ENCODE data around the gene UTF1. TPM values are rescaled to one million over a fixed set of nuclear protein-coding genes. Genes with fewer than 3 reads are reported as not detected.
A peak's percentile ranks its signal among the peaks of the same experiment; 100 is the strongest.

Gene UTF1
- total and polyA plus RNA-seq, 2 experiments from 2014 or later = 12.2 to 51.4 TPM

- ATAC-seq = peak; percentile 35
- Histone ChIP-seq H3K4me1 (ENCODE audit: insufficient read depth) (peaks cover 13% of the 10 kb centered on the region), H3K9me2 (ENCODE audit: insufficient read depth) (no peaks in the 10 kb centered on the region), H3K79me2 (replicated peaks; ENCODE audit: insufficient read depth) (peaks cover 4% of the 10 kb centered on the region; the same call in 1 of the 2 replicates), H4K20me1 (replicated peaks; ENCODE audit: insufficient read depth) (no peaks in the 10 kb centered on the region; the same call in 1 of the 2 replicates), H3K27me3 (ENCODE audit: insufficient read depth) (peaks cover 54% of the 10 kb centered on the region), H3K36me3 (ENCODE audit: insufficient read depth) (no peaks in the 10 kb centered on the region), H3K27ac (ENCODE audit: low read depth) (no peak within 1 kb of the TSS), H3K4me2 (peak within 1 kb of the TSS; percentile 85), H2AFZ (peak within 1 kb of the TSS; percentile 69; the same call in 1 of the 2 replicates), H3K4me3 (peak within 1 kb of the TSS; percentile 66), H3F3A (replicated peaks; ENCODE audit: low read depth) (0 out of 2 replicates have a peak, but pooled peaks cover 3% of the 10 kb centered on the region)
- Mint-ChIP-seq H3K4me1 (peaks cover 15% of the 10 kb centered on the region), H3K27me3 (ENCODE audit: insufficient read depth, low read depth, poor library complexity) (peaks cover 52% of the 10 kb centered on the region), H3K27ac (no peak within 1 kb of the TSS), H3K4me3 (peak within 1 kb of the TSS; percentile 70), H3K36me3 (ENCODE audit: low read depth) (peaks cover 5% of the 10 kb centered on the region; the same call in 2 of the 3 replicates), H3K9me3 (no peaks in the 10 kb centered on the region; the same call in 2 of the 3 replicates)
- DNase-seq (ENCODE audit: low spot score) = peak; percentile 93
- peak; percentile 28 for TF ChIP-seq EZH2 (IDR thresholded peaks at IDR 0.05; ENCODE audit: low read depth, unreplicated experiment)
- no peak for TF ChIP-seq CREB1 (CRISPR knock-in tag; IDR thresholded peaks at IDR 0.05; ENCODE audit: low read depth)
These were observed 7.8 kb downstream of the UTF1 start, which contains the start of gene VENTX for GRCh38 chr10:133237588-133238465. VENTX (plus strand) TSS chr10:133237855; CDS start chr10:133237915, 60 bp downstream.

GRCh38 chr10:133238466-133238804 is 8.4 kb downstream of the UTF1 start:
- Histone ChIP-seq H3K79me2 (replicated peaks; ENCODE audit: insufficient read depth) (peaks cover 4% of the 10 kb centered on the region; the same call in 1 of the 2 replicates), H2AFZ (peak overlapping the region; percentile 56; the same call in 1 of the 2 replicates), H3K4me1 (ENCODE audit: insufficient read depth) (peaks cover 7% of the 10 kb centered on the region), H3K27ac (ENCODE audit: low read depth) (no peak overlapping the region), H3K36me3 (ENCODE audit: insufficient read depth) (no peaks in the 10 kb centered on the region), H4K20me1 (replicated peaks; ENCODE audit: insufficient read depth) (no peaks in the 10 kb centered on the region; the same call in 1 of the 2 replicates), H3K27me3 (ENCODE audit: insufficient read depth) (peaks cover 50% of the 10 kb centered on the region), H3F3A (replicated peaks; ENCODE audit: low read depth) (0 out of 2 replicates have a peak, but pooled peaks cover 3% of the 10 kb centered on the region), H3K9me2 (ENCODE audit: insufficient read depth) (no peaks in the 10 kb centered on the region), H3K4me2 (peak overlapping the region; percentile 85), H3K4me3 (peak overlapping the region; percentile 66)
- peak; percentile 9 for ATAC-seq
- no peak overlapping the region for H3K27ac Mint-ChIP-seq
- H3K9me3 Mint-ChIP-seq = no peaks in the 10 kb centered on the region; the same call in 2 of the 3 replicates
- TF ChIP-seq JUNB (IDR thresholded peaks at IDR 0.05; ENCODE audit: unreplicated experiment) (no peak), CREB1 (CRISPR knock-in tag; IDR thresholded peaks at IDR 0.05; ENCODE audit: low read depth) (0 out of 2 replicates have a peak, but pooled peaks have one; percentile 22)
- H3K36me3 Mint-ChIP-seq (ENCODE audit: low read depth) = peaks cover 5% of the 10 kb centered on the region; the same call in 2 of the 3 replicates
- peaks cover 49% of the 10 kb centered on the region for H3K27me3 Mint-ChIP-seq (ENCODE audit: insufficient read depth, low read depth, poor library complexity)
- peaks cover 18% of the 10 kb centered on the region for H3K4me1 Mint-ChIP-seq
- peak; percentile 54 for DNase-seq (ENCODE audit: low spot score)
- peak overlapping the region; percentile 70 for H3K4me3 Mint-ChIP-seq

DNA sequence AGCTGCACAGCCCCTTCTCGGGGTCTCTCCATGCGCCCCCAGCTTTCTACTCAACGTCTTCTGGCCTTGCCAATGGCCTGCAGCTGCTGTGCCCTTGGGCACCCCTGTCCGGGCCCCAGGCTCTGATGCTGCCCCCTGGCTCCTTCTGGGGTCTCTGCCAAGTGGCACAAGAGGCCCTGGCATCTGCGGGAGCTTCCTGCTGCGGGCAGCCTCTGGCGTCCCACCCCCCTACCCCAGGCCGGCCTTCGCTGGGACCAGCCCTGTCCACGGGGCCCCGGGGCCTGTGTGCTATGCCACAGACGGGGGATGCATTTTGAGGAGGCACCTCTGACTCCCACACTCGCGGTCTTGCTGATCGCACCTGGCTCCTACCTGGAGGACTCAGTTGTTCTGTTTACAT is 10.0 kb downstream of the UTF1 start:
- H3K4me3 ChIP-seq = no peak overlapping the region
- DNase-seq (ENCODE audit: low spot score) (no peak), ATAC-seq (no peak)
- TF ChIP-seq POLR2AphosphoS5 (IDR thresholded peaks at IDR 0.05; ENCODE audit: low read depth) = no peak
- H3K79me2 ChIP-seq (replicated peaks; ENCODE audit: insufficient read depth) = peaks cover 4% of the 10 kb centered on the region; the same call in 1 of the 2 replicates
- Mint-ChIP-seq H3K27me3 (ENCODE audit: insufficient read depth, low read depth, poor library complexity) (peaks cover 42% of the 10 kb centered on the region), H3K4me3 (no peak overlapping the region), H3K4me1 (peaks cover 15% of the 10 kb centered on the region), H3K27ac (no peak overlapping the region), H3K36me3 (ENCODE audit: low read depth) (peaks cover 5% of the 10 kb centered on the region; the same call in 2 of the 3 replicates), H3K9me3 (no peaks in the 10 kb centered on the region; the same call in 2 of the 3 replicates)
- H3K9me2 ChIP-seq (ENCODE audit: insufficient read depth) = no peaks in the 10 kb centered on the region
- no peaks in the 10 kb centered on the region for H3K36me3 ChIP-seq (ENCODE audit: insufficient read depth)
- 0 out of 2 replicates have a peak, but pooled peaks cover 3% of the 10 kb centered on the region for H3F3A ChIP-seq (replicated peaks; ENCODE audit: low read depth)
- no peak overlapping the region for H2AFZ ChIP-seq
- H3K27me3 ChIP-seq (ENCODE audit: insufficient read depth) = peaks cover 42% of the 10 kb centered on the region
- no peak overlapping the region for H3K27ac ChIP-seq (ENCODE audit: low read depth)
- no peaks in the 10 kb centered on the region; the same call in 1 of the 2 replicates for H4K20me1 ChIP-seq (replicated peaks; ENCODE audit: insufficient read depth)
- H3K4me1 ChIP-seq (ENCODE audit: insufficient read depth) = peaks cover 6% of the 10 kb centered on the region
- no peak overlapping the region for H3K4me2 ChIP-seq

Measured in GM23338 (cell line).